GM21423 (cell line): ENCODE data around the gene PAAF1.
A peak's percentile ranks its signal among the peaks of the same experiment; 100 is the strongest.

Source experiments
- ATAC-seq: cut with Tn5 transposase; IDR thresholded peaks from one replicate; pipeline ENCODE4 v1.9.1; 2021; ENCODE audit warnings: mild to moderate bottlenecking, moderate library complexity; ENCODE audit not compliant: unreplicated experiment

Gene PAAF1

GRCh38 chr11:73969991-73970800 lies 93.4 kb downstream of the PAAF1 start:
- ATAC-seq: no peak

- no peak for ATAC-seq
Observed at GRCh38 chr11:73971175-73971719, 94.4 kb downstream of the PAAF1 start.

- no peak for ATAC-seq
Observed at GRCh38 chr11:73972187-73972586, 95.4 kb downstream of the PAAF1 start.

DNA sequence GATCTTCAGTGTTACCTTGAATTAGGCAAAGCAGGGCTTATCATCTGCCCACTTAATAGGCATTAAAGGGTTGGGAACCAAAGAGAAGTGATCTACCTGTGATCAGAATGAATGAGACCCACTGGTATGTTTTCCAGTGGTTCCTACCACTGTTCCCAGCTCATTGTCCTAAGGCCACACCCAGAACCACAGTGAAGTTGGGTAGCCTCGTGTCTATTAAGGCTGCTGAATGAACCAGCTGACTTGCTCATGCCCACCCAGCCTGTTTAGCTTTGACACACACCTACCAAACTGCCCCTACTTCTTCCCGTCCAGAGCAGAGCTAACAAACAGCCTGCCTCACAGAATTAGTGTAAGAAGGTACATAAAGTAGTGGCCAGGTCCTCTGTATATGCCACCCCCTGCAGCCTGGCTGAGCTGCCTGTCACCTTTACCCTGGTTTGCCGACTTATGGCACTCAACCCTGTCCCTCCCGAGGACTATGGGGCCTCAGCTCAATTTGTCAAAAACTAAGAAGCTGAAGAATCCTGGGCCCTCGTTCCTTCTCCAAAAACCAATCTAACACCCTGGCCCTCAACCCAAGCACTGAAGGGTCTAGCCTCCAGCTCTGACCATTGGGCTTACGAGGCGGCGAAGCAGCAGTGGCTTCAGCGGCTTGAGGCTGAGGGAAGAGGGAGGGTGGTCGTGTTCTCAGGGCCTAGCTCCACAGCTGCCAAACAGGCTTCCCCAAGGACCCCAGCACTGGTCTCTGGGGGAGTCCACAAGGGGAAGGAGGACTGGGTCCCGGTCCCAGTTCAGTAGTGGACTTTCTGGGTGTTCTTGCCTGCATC lies 96.0 kb downstream of the PAAF1 start:
- no peak for ATAC-seq

GRCh38 chr11:73974604-73975478 lies 98.0 kb downstream of the PAAF1 start:
- no peak for ATAC-seq

DNA sequence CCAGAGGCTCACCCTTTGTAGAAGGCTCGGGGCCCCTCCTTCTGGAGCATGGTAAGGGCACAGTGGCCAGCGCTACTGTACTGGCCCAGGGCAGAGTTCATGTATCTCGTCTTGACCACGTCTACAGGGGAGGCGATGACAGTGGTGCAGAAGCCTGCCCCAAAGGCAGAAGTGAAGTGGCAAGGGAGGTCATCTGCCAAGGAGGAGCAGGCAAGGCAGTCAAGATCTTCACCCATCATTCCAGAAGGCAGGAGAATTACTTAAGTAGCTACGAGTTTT lies 98.6 kb downstream of the PAAF1 start:
- ATAC-seq: no peak

GRCh38 chr11:73976451-73977151 lies 99.8 kb downstream of the PAAF1 start:
- ATAC-seq: no peak

GRCh38 chr11:73977856-73978519 lies 101.2 kb downstream of the PAAF1 start:
- no peak for ATAC-seq

DNA sequence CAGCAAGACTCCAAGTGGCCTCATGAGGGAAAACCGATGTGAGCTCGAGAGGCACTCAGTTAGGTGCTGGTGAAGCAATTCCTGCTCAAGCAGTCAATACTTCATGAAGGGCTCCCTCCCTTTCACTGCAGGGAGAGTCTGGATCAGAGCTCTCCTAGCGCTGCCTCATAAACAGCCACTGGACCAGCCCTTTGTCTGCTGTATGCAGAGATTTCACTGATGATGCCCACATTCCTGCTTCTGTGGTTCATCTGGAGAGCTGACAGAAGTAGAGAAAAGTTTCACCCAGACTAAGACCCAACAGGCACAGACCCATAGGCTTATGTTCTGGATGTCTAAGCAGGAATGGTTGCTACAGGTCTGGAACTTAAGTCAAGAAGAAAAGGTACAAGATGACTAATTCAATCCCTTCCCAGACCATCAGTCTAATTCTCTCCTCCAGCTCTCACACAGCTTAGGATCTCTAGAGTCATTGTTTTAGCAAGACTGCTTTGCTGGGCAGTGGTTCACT lies 101.8 kb downstream of the PAAF1 start:
- ATAC-seq: no peak

- peak; percentile 44 for ATAC-seq
Observed at GRCh38 chr11:73980001-73980961, 103.5 kb downstream of the PAAF1 start.
